ENCODE data around the gene ZCCHC2.
A peak's percentile ranks its signal among the peaks of the same experiment; 100 is the strongest.

ZCCHC2 gene

DNA sequence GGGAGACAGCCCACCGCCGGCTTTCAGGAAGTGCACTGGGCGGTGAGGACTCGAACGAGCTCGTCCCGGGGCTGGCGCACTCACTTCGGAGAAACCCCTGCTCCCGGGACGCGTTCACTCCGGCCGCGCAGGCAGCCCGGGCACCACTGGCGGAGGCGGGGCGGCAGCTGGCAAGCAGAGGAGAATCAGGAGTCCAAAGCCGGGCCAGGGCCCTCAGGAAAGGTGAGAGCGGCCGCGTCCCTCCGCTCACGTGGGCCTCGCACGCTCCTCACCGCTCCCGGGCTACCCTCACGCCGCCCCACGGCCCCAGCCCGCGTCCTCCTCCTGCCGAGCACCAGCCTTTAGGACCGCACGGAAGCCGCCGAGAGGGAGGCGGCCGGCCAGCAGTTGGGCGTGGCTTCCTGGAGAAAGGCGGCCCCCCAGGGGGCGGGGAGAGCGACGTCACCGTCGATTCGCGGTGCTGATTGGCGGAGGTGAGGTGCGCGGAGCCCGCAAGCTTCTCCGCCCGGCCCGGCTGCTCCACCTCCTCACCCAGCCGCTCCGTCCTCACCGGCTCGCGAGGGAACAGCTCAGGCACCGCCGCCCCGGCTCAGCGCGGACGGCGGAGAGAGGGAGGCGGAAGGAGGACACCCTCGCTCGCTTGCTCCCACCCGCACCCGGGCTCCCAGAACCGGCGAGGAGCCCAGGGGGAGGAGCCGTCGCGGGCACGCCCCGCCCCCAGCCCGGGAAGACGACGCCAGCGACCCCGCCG lies at the start of gene ZCCHC2:
Gene ZCCHC2 (plus strand): TSS at position 522 of the 751 bp plus-strand sequence. CDS start 400 bp downstream, outside the sequence.
- TF ChIP-seq, protein P1, sequence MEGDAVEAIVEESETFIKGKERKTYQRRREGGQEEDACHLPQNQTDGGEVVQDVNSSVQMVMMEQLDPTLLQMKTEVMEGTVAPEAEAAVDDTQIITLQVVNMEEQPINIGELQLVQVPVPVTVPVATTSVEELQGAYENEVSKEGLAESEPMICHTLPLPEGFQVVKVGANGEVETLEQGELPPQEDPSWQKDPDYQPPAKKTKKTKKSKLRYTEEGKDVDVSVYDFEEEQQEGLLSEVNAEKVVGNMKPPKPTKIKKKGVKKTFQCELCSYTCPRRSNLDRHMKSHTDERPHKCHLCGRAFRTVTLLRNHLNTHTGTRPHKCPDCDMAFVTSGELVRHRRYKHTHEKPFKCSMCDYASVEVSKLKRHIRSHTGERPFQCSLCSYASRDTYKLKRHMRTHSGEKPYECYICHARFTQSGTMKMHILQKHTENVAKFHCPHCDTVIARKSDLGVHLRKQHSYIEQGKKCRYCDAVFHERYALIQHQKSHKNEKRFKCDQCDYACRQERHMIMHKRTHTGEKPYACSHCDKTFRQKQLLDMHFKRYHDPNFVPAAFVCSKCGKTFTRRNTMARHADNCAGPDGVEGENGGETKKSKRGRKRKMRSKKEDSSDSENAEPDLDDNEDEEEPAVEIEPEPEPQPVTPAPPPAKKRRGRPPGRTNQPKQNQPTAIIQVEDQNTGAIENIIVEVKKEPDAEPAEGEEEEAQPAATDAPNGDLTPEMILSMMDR (conservative IDR thresholded peaks at IDR 0.05): no peak
- H3K27ac ChIP-seq: peak within 1 kb of the TSS; percentile 97

DNA sequence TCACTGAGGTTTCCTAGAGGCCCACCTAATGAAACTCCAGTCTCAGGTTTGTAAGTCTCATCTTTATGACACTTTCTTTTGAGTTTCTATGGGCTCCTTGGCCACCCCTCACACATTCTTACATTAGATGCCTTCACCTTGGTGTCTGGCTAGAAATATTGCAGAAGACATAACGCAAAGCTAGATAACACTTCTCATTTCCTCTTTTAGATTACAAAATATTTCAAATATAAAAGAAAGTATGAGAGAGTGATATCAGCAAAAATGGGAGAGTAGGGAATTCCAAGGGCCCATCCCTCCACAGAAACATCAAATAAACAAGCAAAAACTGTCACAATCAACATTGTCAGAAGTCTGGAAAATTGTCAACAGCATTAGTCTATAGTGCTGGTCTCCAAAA lies 43.3 kb upstream of the ZCCHC2 start:
- H3K27ac ChIP-seq: no peak overlapping the region
- TF ChIP-seq, protein P1 (conservative IDR thresholded peaks at IDR 0.05): no peak

DNA sequence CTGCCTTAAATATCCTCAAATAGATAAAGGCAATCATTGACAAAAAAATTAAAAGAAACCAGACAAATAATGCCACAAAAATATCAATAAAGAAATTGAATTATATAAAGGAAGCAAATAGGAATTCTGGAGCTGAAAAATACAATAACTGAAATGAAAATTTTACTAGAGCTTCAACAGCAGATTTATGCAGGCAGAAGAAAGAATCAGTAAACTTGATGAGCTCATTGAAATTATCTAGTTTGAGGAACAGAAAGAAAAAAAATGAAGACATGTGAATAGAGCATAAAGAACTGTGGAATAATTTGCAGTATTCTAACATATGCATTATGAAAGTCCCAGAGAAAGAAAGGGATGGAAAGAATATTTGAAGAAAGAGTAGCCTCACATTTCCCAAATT lies 41.9 kb upstream of the ZCCHC2 start:
- TF ChIP-seq, protein P1 (conservative IDR thresholded peaks at IDR 0.05): no peak
- H3K27ac ChIP-seq: no peak overlapping the region

DNA sequence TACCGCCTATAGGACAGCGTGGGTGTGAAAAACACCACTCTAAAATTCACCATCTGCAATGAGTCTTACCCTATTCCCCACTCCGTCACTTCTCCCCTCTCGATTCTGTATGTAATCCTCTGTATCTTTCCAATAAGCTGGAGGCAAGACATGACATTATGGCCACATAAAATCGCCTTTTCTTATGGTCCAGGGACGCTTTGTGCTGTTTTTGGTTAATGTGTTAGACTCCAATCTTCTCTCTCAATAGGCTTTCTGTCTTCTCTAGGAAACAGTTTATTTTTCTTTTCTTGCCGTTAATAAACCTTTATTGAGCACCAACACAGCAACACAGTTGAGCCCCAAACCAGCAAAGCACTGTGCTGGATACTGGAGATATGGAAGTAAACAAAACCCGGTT lies 37.9 kb upstream of the ZCCHC2 start:
- TF ChIP-seq, protein P1 (conservative IDR thresholded peaks at IDR 0.05): no peak
- no peak overlapping the region for H3K27ac ChIP-seq

DNA sequence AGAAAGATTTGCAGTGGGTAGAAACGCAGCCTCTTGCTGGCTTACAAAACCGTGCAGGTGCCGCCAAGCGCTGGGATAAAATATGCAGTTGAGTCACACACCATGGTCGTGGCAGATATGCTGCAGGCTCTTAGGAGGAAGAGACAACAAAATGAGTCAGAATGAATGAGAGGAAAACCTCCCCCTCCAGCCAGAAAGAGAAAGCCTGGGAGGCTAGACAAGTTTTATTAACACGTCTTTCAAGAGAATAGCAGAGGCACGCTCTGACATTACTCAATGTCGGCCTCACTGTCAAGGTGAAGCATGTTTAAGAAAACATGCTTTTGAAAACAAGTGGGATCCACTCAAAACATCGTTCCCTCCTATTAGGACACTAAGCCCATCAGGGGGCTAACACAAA lies 37.1 kb upstream of the ZCCHC2 start:
- peak overlapping the region; percentile 68 for H3K27ac ChIP-seq
- TF ChIP-seq, protein P1 (conservative IDR thresholded peaks at IDR 0.05): no peak

DNA sequence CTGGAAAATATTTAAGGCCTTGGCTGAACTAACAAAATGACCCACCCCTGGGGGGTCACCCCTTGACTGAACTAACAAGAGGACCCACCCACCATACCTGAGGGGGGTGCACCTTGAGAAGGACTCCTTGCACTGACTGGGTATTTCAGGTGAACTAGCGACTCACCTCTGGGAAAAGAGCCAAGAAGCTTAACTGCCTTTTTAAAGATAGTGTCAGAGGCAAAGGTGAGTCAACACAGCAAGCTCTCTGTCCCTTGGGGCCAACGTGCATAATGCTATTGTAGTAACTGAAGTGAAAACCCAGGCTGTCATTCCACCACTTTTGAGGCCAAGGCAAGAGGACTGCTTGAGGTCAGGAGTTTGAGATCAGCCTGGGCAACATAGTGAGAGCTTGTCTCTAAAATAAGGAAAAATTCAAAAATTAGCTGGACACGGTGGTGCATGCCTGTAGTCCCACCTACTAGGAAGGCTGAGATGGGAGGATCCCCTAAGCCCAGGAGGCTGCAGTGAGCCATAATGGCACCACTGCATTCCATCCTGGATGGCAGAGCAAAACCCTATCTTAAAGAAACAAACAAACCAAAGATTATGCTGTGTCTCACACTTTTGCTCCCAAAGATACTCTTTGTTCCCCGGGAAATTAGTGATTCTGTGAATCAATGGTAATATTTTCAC lies 36.4 kb upstream of the ZCCHC2 start:
- TF ChIP-seq, protein P1 (conservative IDR thresholded peaks at IDR 0.05): no peak
- peak overlapping the region; percentile 68 for H3K27ac ChIP-seq

DNA sequence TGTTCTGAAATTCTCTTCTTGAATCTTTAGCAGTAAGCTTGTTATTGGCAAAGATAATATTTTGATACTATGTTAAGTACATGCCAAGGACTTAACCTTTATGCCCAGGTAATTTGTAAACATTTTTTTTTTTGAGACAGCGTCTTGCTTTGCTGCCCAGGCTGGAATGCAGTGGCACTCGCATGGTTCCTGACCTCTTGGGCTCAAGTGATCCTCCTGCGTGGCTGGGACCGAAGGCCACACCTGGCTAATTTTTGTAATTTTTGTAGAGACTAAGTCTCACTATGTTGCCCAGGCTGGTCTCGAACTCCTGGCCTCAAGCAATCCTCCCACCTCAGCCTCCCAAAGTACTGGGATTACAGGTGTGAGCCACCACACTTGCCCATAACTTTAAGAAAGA lies 35.7 kb upstream of the ZCCHC2 start:
- peak overlapping the region; percentile 68 for H3K27ac ChIP-seq
- TF ChIP-seq, protein P1 (conservative IDR thresholded peaks at IDR 0.05): no peak

Data from VCaP (cell line).